Right lobe of liver (tissue), 4 donors: ENCODE data around the gene WAS.

Experiments
- CTCF ChIP-seq, 4 donors: fragments of 200-600 bp in 3 of 4; fragments of 450-650 bp in 1 of 4; IDR thresholded peaks; one replicate each; pipeline versions ENCODE4 v1.5.1 to v1.8.0; 2016 to 2022; ENCODE audit warnings: antibody characterized with exemption in 4 of 4, mild to moderate bottlenecking in 2 of 4
- POLR2A ChIP-seq: fragments of 450-650 bp; IDR thresholded peaks from one replicate; pipeline ENCODE4 v1.6.1; 2017; ENCODE audit warnings: antibody characterized with exemption, mild to moderate bottlenecking
- donor health status: DM: no; HTN: no; CAD: no.
- donor health status: DM: no; HTN: no; CAD: no.
- donor health status: DM: no; HTN: yes; CAD: no.

DNA sequence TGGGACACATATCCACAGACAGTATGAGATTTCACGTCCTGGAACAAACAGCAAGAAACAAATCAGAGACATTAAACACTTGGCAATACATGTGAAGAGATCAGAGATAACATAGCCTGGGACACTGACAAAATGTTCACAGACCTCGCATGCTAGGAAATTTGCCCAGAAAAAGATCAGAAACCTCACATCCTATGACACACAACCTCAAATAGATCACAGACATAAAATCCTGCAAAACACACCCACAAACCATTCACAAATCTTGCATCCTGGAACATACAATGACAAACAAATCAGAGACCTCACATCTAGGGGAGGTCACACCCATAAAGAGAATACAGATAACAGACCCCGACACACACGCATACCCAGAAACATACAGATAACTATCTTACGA, 31.0 kb downstream of the WAS start:
- no peak for TF ChIP-seq CTCF (IDR thresholded peaks at IDR 0.05)
- no peak for TF ChIP-seq POLR2A
